Measurements from ENCODE around the gene RHOF. TPM values are rescaled to one million over a fixed set of nuclear protein-coding genes. Genes with fewer than 3 reads are reported as not detected.
A peak's percentile ranks its signal among the peaks of the same experiment; 100 is the strongest.

RHOF gene
- total and polyA plus RNA-seq, 2 of the 8 experiments (the other 6 are each of a cell fraction or from before 2014, with no cell fraction given), result 23.8 to 31.9 TPM

- DNase-seq (ENCODE audit: low read depth in 1 of 2, low spot score in 2 of 2), result no peak
- Histone ChIP-seq H3K79me1 (ENCODE audit: low read depth, low read length) (peaks cover 10% of the 10 kb centered on the region), H2BK12ac (ENCODE audit: low read depth, low read length) (no peak overlapping the region), H4K5ac (ENCODE audit: insufficient read length, low read depth, low read length) (no peak overlapping the region), H3K36me3 (ENCODE audit: control insufficient read depth in 2 of 4, insufficient read depth in 4 of 4, low read length in 3 of 4) (peaks cover 8 to 37% (median 24%) of the 10 kb centered on the region in 4 experiments), H3K23ac (ENCODE audit: insufficient read length) (no peak overlapping the region), H3K79me2 (ENCODE audit: control insufficient read depth in 1 of 2, insufficient read depth in 2 of 2, low read length in 2 of 2) (peaks cover 0 to 14% of the 10 kb centered on the region in 2 experiments; a peak in 2 of 4 replicates), H2BK15ac (ENCODE audit: low read length) (no peak overlapping the region), H3K4ac (replicated peaks; ENCODE audit: insufficient read length, low read depth, low read length) (no peak overlapping the region), H3K56ac (replicated peaks; ENCODE audit: insufficient read length, low read depth, low read length) (no peak overlapping the region), H3K9ac (replicated peaks in 1 of 4; ENCODE audit: extremely low read depth in 1 of 4, low read depth in 3 of 4, low read length in 3 of 4) (no peak overlapping the region), H3K4me3 (ENCODE audit: extremely low read depth in 1 of 4, insufficient read depth in 2 of 4, low read depth in 3 of 4, low read length in 4 of 4) (no peak overlapping the region), H3K18ac (ENCODE audit: extremely low read depth, low read length) (no peak overlapping the region), H2BK120ac (replicated peaks; ENCODE audit: low read depth, low read length) (no peak overlapping the region), H3K4me2 (ENCODE audit: insufficient read depth in 1 of 2, low read depth in 2 of 2, low read length in 2 of 2) (no peak overlapping the region), H4K8ac (ENCODE audit: extremely low read depth, insufficient read depth, low read length) (peak overlapping the region; percentile 3; the same call in 1 of the 2 replicates), H3K23me2 (ENCODE audit: low read depth, low read length) (peaks cover 4% of the 10 kb centered on the region), H4K20me1 (replicated peaks in 1 of 2; ENCODE audit: control insufficient read depth in 1 of 2, insufficient read depth in 2 of 2, low read length in 2 of 2) (peaks cover 0 to 16% of the 10 kb centered on the region in 2 experiments), H2BK20ac (ENCODE audit: low read length) (no peak overlapping the region), H3K14ac (ENCODE audit: insufficient read length) (no peak overlapping the region), H4K91ac (replicated peaks; ENCODE audit: insufficient read length, low read length) (no peak overlapping the region), H2BK5ac (ENCODE audit: low read depth, low read length) (peak overlapping the region; percentile 13; the same call in 1 of the 2 replicates), H2AFZ (ENCODE audit: low read length) (no peak overlapping the region), H3K9me3 (ENCODE audit: insufficient read depth in 2 of 2, low read depth in 1 of 2, low read length in 1 of 2) (no peaks in the 10 kb centered on the region), H3K27me3 (replicated peaks in 1 of 4; ENCODE audit: control insufficient read depth in 3 of 4, extremely low read depth in 1 of 4, insufficient read depth in 3 of 4, low read length in 3 of 4) (no peaks in the 10 kb centered on the region), H2AK5ac (ENCODE audit: low read depth, low read length) (no peak overlapping the region), H3K27ac (ENCODE audit: low read depth, low read length) (no peak overlapping the region), H3K4me1 (replicated peaks in 1 of 4; ENCODE audit: control insufficient read depth in 3 of 4, insufficient read depth in 4 of 4, low read length in 3 of 4) (peaks cover 0 to 9% (median 0%) of the 10 kb centered on the region in 4 experiments; a peak in 3 of 7 replicates)
- no peak for FAIRE-seq
- ChIA-PET CTCF (ENCODE audit: partially characterized antibody) (interaction anchor here (0.8 to 14.5 kb wide), 4 partner anchors 10 to 289 kb away, joined by 3 to 163 read pairs (median 13); partner anchors contain the start of gene RHOF), POLR2A (ENCODE audit: partially characterized antibody) (interaction anchor here (0.6 to 2.4 kb wide), 6 partner anchors 11 to 141 kb away, joined by 3 to 12 read pairs (median 7); no protein-coding TSS in a partner anchor)
- WGBS, 2 experiments (ENCODE audit: extremely low coverage in 1 of 2, insufficient coverage in 1 of 2, insufficient read length in 1 of 2, insufficient replicate concordance in 2 of 2, low coverage in 1 of 2, low lambda C conversion rate in 2 of 2, missing lambda C conversion rate in 1 of 2), result 92% methylated on average over 40 of the region's 47 CpGs; no CpG with 5 or more reads in 1 of the 2 experiments
- TF ChIP-seq RNF2 (IDR thresholded peaks at IDR 0.05; ENCODE audit: borderline replicate concordance, low read depth, low read length, missing control alignments, poor library complexity, severe bottlenecking) (no peak), ZNF274 (IDR thresholded peaks at IDR 0.05; ENCODE audit: borderline replicate concordance, extremely low read depth, low read length) (no peak), RXRA (IDR thresholded peaks at IDR 0.05; ENCODE audit: insufficient read depth, low read depth, low read length) (no peak), EP300 (IDR thresholded peaks at IDR 0.05; ENCODE audit: borderline replicate concordance in 1 of 2, low read depth in 2 of 2, low read length in 2 of 2) (no peak), SIN3A (conservative IDR thresholded peaks at IDR 0.05 in 1 of 2, IDR thresholded peaks at IDR 0.05 in 1 of 2; ENCODE audit: low read depth in 1 of 2, low read length in 2 of 2) (no peak), CBX5 (IDR thresholded peaks at IDR 0.05; ENCODE audit: low read depth, low read length) (no peak), RAD21 (IDR thresholded peaks at IDR 0.05 in 1 of 2, conservative IDR thresholded peaks at IDR 0.05 in 1 of 2; ENCODE audit: low read depth in 2 of 2, low read length in 2 of 2) (no peak), NANOG (IDR thresholded peaks at IDR 0.05; ENCODE audit: insufficient read depth, low read depth, low read length, poor library complexity, severe bottlenecking) (no peak), GABPA (IDR thresholded peaks at IDR 0.05; ENCODE audit: borderline replicate concordance, insufficient read depth, low read length) (no peak), EGR1 (IDR thresholded peaks at IDR 0.05; ENCODE audit: borderline replicate concordance, low read depth, low read length) (no peak)
Observed at GRCh38 chr12:121816925-121817647, 23.6 kb upstream of the RHOF start.
